WI38 (cell line): ENCODE data around the gene TRPV2.

Source experiments
- H3K4me3 ChIP-seq: 2 replicates; pipeline ENCODE4 v1.5.1; 2011; ENCODE audit warnings: low read depth, mild to moderate bottlenecking, control low read depth, low read length
- CTCF ChIP-seq: IDR thresholded peaks from 2 replicates; pipeline ENCODE4 v1.5.1; 2012; ENCODE audit warnings: low read depth, mild to moderate bottlenecking, control low read depth, low read length

TRPV2 gene

GRCh38 chr17:16419074-16419928, 3.9 kb downstream of the TRPV2 start:
- TF ChIP-seq CTCF: no peak
- peak overlapping the region; percentile 35 for H3K4me3 ChIP-seq

- peak overlapping the region; percentile 8 for H3K4me3 ChIP-seq
- no peak for TF ChIP-seq CTCF
These were observed 4.5 kb downstream of the TRPV2 start for GRCh38 chr17:16419929-16420271.

GRCh38 chr17:16422416-16422815, 7.0 kb downstream of the TRPV2 start:
- no peak for TF ChIP-seq CTCF
- H3K4me3 ChIP-seq: no peak overlapping the region

- no peak for TF ChIP-seq CTCF
- H3K4me3 ChIP-seq: no peak overlapping the region
These were observed 8.0 kb downstream of the TRPV2 start for GRCh38 chr17:16423226-16423872.

GRCh38 chr17:16425202-16425601, 9.8 kb downstream of the TRPV2 start:
- TF ChIP-seq CTCF: no peak
- H3K4me3 ChIP-seq: no peak overlapping the region

- no peak for TF ChIP-seq CTCF
- H3K4me3 ChIP-seq: no peak overlapping the region
These were observed 10.6 kb downstream of the TRPV2 start for GRCh38 chr17:16425698-16426659.

GRCh38 chr17:16427020-16427419, 11.6 kb downstream of the TRPV2 start:
- no peak overlapping the region for H3K4me3 ChIP-seq
- no peak for TF ChIP-seq CTCF
